K562 (cell line): Measurements from ENCODE around the gene DLST. TPM values are rescaled to one million over a fixed set of nuclear protein-coding genes. Genes with fewer than 3 reads are reported as not detected.
"Not testable (repeated sequence)": the region's sequence is repeated elsewhere in the genome, so short reads cannot be mapped to it uniquely, and the experiment has no call there.

ENCODE experiments used
- ATAC-seq: fragments of 200-7000 bp; cut with Tn5 transposase; 3 replicates; pipeline ENCODE4 v1.9.1; 2020; ENCODE audit warnings: moderate library complexity
- BruUV-seq: library from RNA; stranded (reverse); fragments of 400-500 nt; replicated peaks from 2 replicates; lab custom pipeline; 2021; lab: Mats Ljungman, UMichigan
- CTCF ChIA-PET: fragments of 300-600 bp; formaldehyde crosslinking; extraction: SDS; loops from one replicate; lab custom pipeline; 2021; ENCODE audit warnings: low intra/inter-chr PET ratio; lab: Yijun Ruan, JAX
- POLR2A ChIA-PET: fragments of 300-600, 350-650 bp; sonication (Branson Sonifier 250); formaldehyde crosslinking; extraction: SDS; loops from one replicate; lab custom pipeline; 2021; ENCODE audit warnings: antibody characterized with exemption, inconsistent platforms; lab: Yijun Ruan, JAX
- DNase-seq, 4 experiments: peaks; one replicate each; pipeline versions ENCODE4 v3.0.0 to v3.0.0-alpha.2; 2011 to 2018; ENCODE audit warnings: low spot score in 3 of 4, mixed read lengths in 3 of 4; ENCODE audit errors: extremely low read depth in 1 of 4
- FAIRE-seq: peaks from 2 replicates; lab custom pipeline; 2011; peaks lifted over from hg19 to GRCh38; lab: Jason Lieb, UNC
- H2AFZ ChIP-seq: 2 replicates; pipeline ENCODE4 v1.6.0; 2011; ENCODE audit warnings: low read depth, low read length, control low read depth, inconsistent platforms
- H3K27ac ChIP-seq: fragments of 200-600 bp; 3 replicates; pipeline ENCODE4 v1.8.0; 2011; ENCODE audit warnings: low read depth, mild to moderate bottlenecking, control low read depth, inconsistent platforms, low read length, moderate library complexity, mixed read lengths; ENCODE audit errors: extremely low read depth
- H3K27me3 ChIP-seq, 2 experiments: fragments of 300-600 bp in 1 of 2; 2 replicates in 1 of 2; 3 replicates in 1 of 2; pipeline versions ENCODE4 v1.6.0 to v1.8.0; 2011; ENCODE audit warnings: inconsistent platforms in 2 of 2, low read length in 2 of 2, mild to moderate bottlenecking in 1 of 2, mixed read lengths in 1 of 2, moderate library complexity in 1 of 2; ENCODE audit not compliant: control insufficient read depth in 2 of 2, insufficient read depth in 2 of 2
- H3K36me3 ChIP-seq: fragments of 300-600 bp; 3 replicates; pipeline ENCODE4 v1.8.0; 2011; ENCODE audit warnings: mild to moderate bottlenecking, low read length, inconsistent platforms; ENCODE audit not compliant: control insufficient read depth, insufficient read depth
- H3K4me1 ChIP-seq, 2 experiments: fragments of 200-600 bp in 1 of 2; replicated peaks in 1 of 2; 2 replicates in 1 of 2; 3 replicates in 1 of 2; pipeline versions ENCODE4 v1.5.1 to v1.8.0; 2011; ENCODE audit warnings: inconsistent platforms in 2 of 2, low read length in 2 of 2, mild to moderate bottlenecking in 1 of 2, mixed read lengths in 1 of 2, moderate library complexity in 1 of 2; ENCODE audit not compliant: control insufficient read depth in 2 of 2, insufficient read depth in 2 of 2
- H3K4me2 ChIP-seq: 2 replicates; pipeline ENCODE4 v1.6.1; 2011; ENCODE audit warnings: low read length, control low read depth, inconsistent platforms, mixed read lengths; ENCODE audit not compliant: insufficient read depth
- H3K4me3 ChIP-seq: fragments of 200-600 bp; sonication (generic), shearing (Covaris generic); 2 replicates; pipeline ENCODE4 v1.5.1; 2016; ENCODE audit warnings: control low read depth, inconsistent platforms
- H3K79me2 ChIP-seq: fragments of 200-600 bp; 3 replicates; pipeline ENCODE4 v1.8.0; 2011; ENCODE audit warnings: low read length, inconsistent platforms; ENCODE audit not compliant: control insufficient read depth, insufficient read depth
- H3K9ac ChIP-seq, 2 experiments: 2 replicates each; pipeline versions ENCODE4 v1.6.0 to v1.6.1; 2011; ENCODE audit warnings: low read depth in 2 of 2, low read length in 2 of 2, control low read depth in 1 of 2, inconsistent platforms in 1 of 2, mild to moderate bottlenecking in 1 of 2, mixed read lengths in 1 of 2; ENCODE audit not compliant: insufficient read depth in 1 of 2
- H3K9me1 ChIP-seq: one replicate; pipeline ENCODE4 v1.6.0; 2011; ENCODE audit warnings: inconsistent platforms, mild to moderate bottlenecking, low read length, moderate library complexity; ENCODE audit not compliant: control insufficient read depth, insufficient read depth
- H3K9me3 ChIP-seq: replicated peaks from 2 replicates; pipeline ENCODE4 v1.5.1; 2011; ENCODE audit warnings: low read depth, low read length, inconsistent platforms; ENCODE audit not compliant: control insufficient read depth, insufficient read depth
- H4K20me1 ChIP-seq: replicated peaks from 2 replicates; pipeline ENCODE4 v1.6.1; 2011; ENCODE audit warnings: low read length, inconsistent platforms, mixed read lengths; ENCODE audit not compliant: control insufficient read depth, insufficient read depth
- ATF3 ChIP-seq, 2 experiments: fragments of 450-650 bp in 1 of 2; sonication (generic) in 1 of 2; formaldehyde crosslinking in 1 of 2; IDR thresholded peaks in 1 of 2; conservative IDR thresholded peaks in 1 of 2; 2 replicates each; pipeline versions ENCODE4 v1.6.1 to v1.8.1; 2016 to 2023; ENCODE audit warnings: mild to moderate bottlenecking in 2 of 2, moderate library complexity in 2 of 2, inconsistent platforms in 1 of 2, missing genetic modification reagents in 1 of 2
- CEBPG ChIP-seq, 3 experiments: fragments of 200-800 bp in 1 of 3; sonication (Bioruptor generic) in 1 of 3; sonication (generic) in 1 of 3; formaldehyde crosslinking in 1 of 3; IDR thresholded peaks in 2 of 3; conservative IDR thresholded peaks in 1 of 3; 2 replicates each; pipeline versions ENCODE4 v1.6.1 to v1.8.0; 2016 to 2022; ENCODE audit warnings: missing compliant biosample characterization in 2 of 3, missing genetic modification characterization in 2 of 3, mild to moderate bottlenecking in 1 of 3, missing genetic modification reagents in 1 of 3
- WGBS: fragments of 100-300 bp; shearing (Covaris generic); methylation state at CpG from one replicate; pipeline ENCODE4 v1.1.6; 2016; ENCODE audit warnings: low coverage, mixed read lengths; ENCODE audit not compliant: insufficient coverage; ENCODE audit errors: missing lambda C conversion rate; 5-methylcytosine and 5-hydroxymethylcytosine counted together
- in situ Hi-C: fragments of 300-500 bp; cut with MboI; formaldehyde crosslinking; loops from 4 replicates; pipeline ENCODE4 v1.15.0; 2018; ENCODE audit warnings: inconsistent platforms, mixed read lengths
- intact Hi-C: fragments of 100-400 bp; cut with micrococcal nuclease; formaldehyde crosslinking; loops from 2 replicates; pipeline ENCODE4 v1.14.2; 2022
- polyA plus RNA-seq, 8 experiments: library from polyadenylated mRNA; depleted of rRNA in 4 of 8; stranded (reverse) in 5 of 8; unstranded in 3 of 8; fragments of >200 nt; fragmentation: Nextera tagmentation in 2 of 8; fragmentation: Illumina TruSeq in 1 of 8; extraction: Ambion mirVana in 2 of 8; extraction: Trizol in 1 of 8; gene quantifications; 2 replicates each; pipeline versions ENCODE4 v1.2.1 to v1.2.3, GENCODE V29; 2011 to 2014; ENCODE audit warnings: inconsistent platforms in 1 of 8, missing spikeins in 1 of 8
- total RNA-seq, 7 experiments: library from RNA; depleted of rRNA in 6 of 7; stranded (reverse); fragments of >200 nt in 6 of 7; fragmentation: Illumina TruSeq in 2 of 7; extraction: Trizol in 2 of 7; gene quantifications; 2 replicates each; pipeline versions ENCODE4 v1.2.1 to v1.2.3, GENCODE V29; 2011 to 2021; ENCODE audit warnings: low replicate concordance in 1 of 7

DLST gene
- total and polyA plus RNA-seq, 9 of the 15 experiments (the other 6 are each of a cell fraction or from before 2014, with no cell fraction given): 3.0 to 73.7 (median 45.4) TPM

DNA sequence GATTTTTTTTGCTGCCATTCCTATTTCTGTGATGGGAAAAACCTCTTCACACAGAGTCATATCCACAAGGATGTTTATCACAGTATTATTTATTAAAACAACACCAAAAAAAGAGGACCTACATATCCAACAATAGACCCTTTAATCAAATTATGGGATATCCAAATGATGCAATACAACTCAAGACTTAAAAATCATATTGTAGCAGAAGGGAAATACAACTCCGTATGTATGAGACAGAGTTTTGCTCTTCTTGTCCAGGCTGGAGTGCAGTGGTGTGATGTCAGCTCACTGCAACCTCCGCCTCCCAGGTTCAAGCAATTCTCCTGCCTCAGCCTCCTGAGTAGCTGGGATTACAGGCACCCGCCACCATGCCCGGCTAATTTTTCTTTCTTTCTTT is 51.2 kb downstream of the DLST start:
- FAIRE-seq; H3K9me1 ChIP-seq; CTCF ChIA-PET; DNase-seq; H3K9ac ChIP-seq; H3K79me2 ChIP-seq; H3K4me3 ChIP-seq; H3K27me3 ChIP-seq; in situ Hi-C loops; H3K36me3 ChIP-seq; intact Hi-C loops; H3K27ac ChIP-seq; H3K9me3 ChIP-seq; BruUV-seq; H4K20me1 ChIP-seq; TF ChIP-seq ATF3 (CRISPR knock-in tag; conservative IDR thresholded peaks at IDR 0.05); CEBPG (CRISPR knock-in tag; IDR thresholded peaks at IDR 0.05): not testable (repeated sequence)
- TF ChIP-seq ATF3 (IDR thresholded peaks at IDR 0.05): peak; percentile 63
- peak in 1 of 2 experiments; percentile 20; a peak in 1 of 4 replicates for TF ChIP-seq CEBPG (tag; conservative IDR thresholded peaks at IDR 0.05 in 1 of 2, IDR thresholded peaks at IDR 0.05 in 1 of 2)
- 0 out of 2 replicates have a peak overlapping the region, but pooled peaks have one; percentile 41 for H3K4me2 ChIP-seq
- peaks cover 6 to 14% of the 10 kb centered on the region in 2 experiments; a peak in 4 of 5 replicates for H3K4me1 ChIP-seq
- peak; percentile 21; the same call in 1 of the 3 replicates for ATAC-seq
- POLR2A ChIA-PET: interaction anchor here (1.4 kb wide), 1 partner anchor 28 kb away, joined by 3 read pairs; no protein-coding TSS in a partner anchor
- peak overlapping the region; percentile 85 for H2AFZ ChIP-seq
- WGBS: 62% methylated on average over 2 of the region's 4 CpGs
